GM21529 (cell line): ENCODE results near the gene MACROH2A1.

ENCODE experiments used
- ATAC-seq: cut with Tn5 transposase; IDR thresholded peaks from one replicate; pipeline ENCODE4 v1.9.1; 2021; ENCODE audit not compliant: unreplicated experiment

Gene MACROH2A1

GRCh38 chr5:135335031-135335828 lies 63.8 kb downstream of the MACROH2A1 start:
- ATAC-seq = no peak

- no peak for ATAC-seq
Observed at GRCh38 chr5:135333732-135334515, 65.1 kb downstream of the MACROH2A1 start.

GRCh38 chr5:135332519-135333150 lies 66.4 kb downstream of the MACROH2A1 start:
- no peak for ATAC-seq

- ATAC-seq = no peak
Observed at GRCh38 chr5:135331612-135332011, 67.4 kb downstream of the MACROH2A1 start.

GRCh38 chr5:135330798-135331096 lies 68.3 kb downstream of the MACROH2A1 start:
- ATAC-seq = no peak

- ATAC-seq = no peak
Observed at GRCh38 chr5:135329913-135330797, 68.9 kb downstream of the MACROH2A1 start.

- ATAC-seq = no peak
Observed at GRCh38 chr5:135329066-135329912, 69.7 kb downstream of the MACROH2A1 start.

- no peak for ATAC-seq
Observed at GRCh38 chr5:135328128-135328687, 70.8 kb downstream of the MACROH2A1 start.

GRCh38 chr5:135327429-135328127 lies 71.5 kb downstream of the MACROH2A1 start:
- no peak for ATAC-seq

GRCh38 chr5:135326296-135327254 lies 72.5 kb downstream of the MACROH2A1 start:
- ATAC-seq = no peak

- ATAC-seq = no peak
Observed at GRCh38 chr5:135324897-135325650, 74.0 kb downstream of the MACROH2A1 start.

GRCh38 chr5:135324160-135324559 lies 74.9 kb downstream of the MACROH2A1 start:
- no peak for ATAC-seq

GRCh38 chr5:135323701-135324132 lies 75.3 kb downstream of the MACROH2A1 start:
- ATAC-seq = no peak

- no peak for ATAC-seq
Observed at GRCh38 chr5:135323227-135323626, 75.8 kb downstream of the MACROH2A1 start.

GRCh38 chr5:135322744-135323143 lies 76.3 kb downstream of the MACROH2A1 start:
- ATAC-seq = no peak

- ATAC-seq = no peak
Observed at GRCh38 chr5:135322271-135322670, 76.8 kb downstream of the MACROH2A1 start.
